Trophoblast cell (in vitro differentiated cells and primary cell): ENCODE data around the gene TMEM54.
A peak's percentile ranks its signal among the peaks of the same experiment; 100 is the strongest.

Experiments
- DNase-seq, 2 donors: peaks; one replicate each; pipeline ENCODE4 v3.0.0-alpha.2; 2016
- H2AFZ ChIP-seq: 2 replicates; pipeline ENCODE4 v1.6.1; 2013; ENCODE audit warnings: low read length, moderate library complexity, mild to moderate bottlenecking; ENCODE audit not compliant: insufficient read depth, poor library complexity
- H2AK5ac ChIP-seq: 2 replicates; pipeline ENCODE4 v1.6.1; 2013; ENCODE audit warnings: mild to moderate bottlenecking, low read length
- H2BK120ac ChIP-seq: 2 replicates; pipeline ENCODE4 v1.6.1; 2013; ENCODE audit warnings: low read length, mild to moderate bottlenecking, moderate library complexity; ENCODE audit not compliant: insufficient read depth, poor library complexity
- H2BK12ac ChIP-seq: 2 replicates; pipeline ENCODE4 v1.6.1; 2013; ENCODE audit warnings: mild to moderate bottlenecking, low read length, moderate library complexity
- H2BK5ac ChIP-seq: 2 replicates; pipeline ENCODE4 v1.6.1; 2013; ENCODE audit warnings: low read length, low read depth, moderate library complexity, mild to moderate bottlenecking; ENCODE audit not compliant: poor library complexity
- H3K14ac ChIP-seq: 2 replicates; pipeline ENCODE4 v1.6.1; 2013; ENCODE audit warnings: mild to moderate bottlenecking, low read length
- H3K18ac ChIP-seq: 2 replicates; pipeline ENCODE4 v1.6.1; 2013; ENCODE audit warnings: mild to moderate bottlenecking, low read length
- H3K23ac ChIP-seq: 2 replicates; pipeline ENCODE4 v1.6.1; 2013; ENCODE audit warnings: low read length
- H3K27ac ChIP-seq: 2 replicates; pipeline ENCODE4 v1.5.1; 2013; ENCODE audit warnings: low read depth, mild to moderate bottlenecking, inconsistent platforms, low read length, moderate library complexity
- H3K27me3 ChIP-seq: 2 replicates; pipeline ENCODE4 v1.6.1; 2013; ENCODE audit warnings: inconsistent platforms, mild to moderate bottlenecking, low read length, moderate library complexity; ENCODE audit not compliant: insufficient read depth
- H3K36me3 ChIP-seq, 2 experiments: 1 replicate in 1 of 2; 2 replicates in 1 of 2; pipeline ENCODE4 v1.6.1; 2013; ENCODE audit warnings: low read length in 2 of 2, mild to moderate bottlenecking in 2 of 2, moderate library complexity in 1 of 2; ENCODE audit not compliant: insufficient read depth in 2 of 2, control insufficient read depth in 1 of 2
- H3K4ac ChIP-seq: 2 replicates; pipeline ENCODE4 v1.6.1; 2013; ENCODE audit warnings: low read depth, mild to moderate bottlenecking, low read length, moderate library complexity
- H3K4me1 ChIP-seq, 2 experiments: 1 replicate in 1 of 2; 2 replicates in 1 of 2; pipeline ENCODE4 v1.6.1; 2013; ENCODE audit warnings: low read length in 2 of 2, mild to moderate bottlenecking in 2 of 2, moderate library complexity in 1 of 2; ENCODE audit not compliant: insufficient read depth in 2 of 2, control insufficient read depth in 1 of 2
- H3K4me2 ChIP-seq: 2 replicates; pipeline ENCODE4 v1.6.1; 2013; ENCODE audit warnings: inconsistent platforms, mild to moderate bottlenecking, low read length, moderate library complexity
- H3K4me3 ChIP-seq: 2 replicates; pipeline ENCODE4 v1.5.1; 2013; ENCODE audit warnings: mild to moderate bottlenecking, low read depth, low read length, inconsistent platforms
- H3K79me1 ChIP-seq: one replicate; pipeline ENCODE4 v1.6.1; 2013; ENCODE audit warnings: low read length
- H3K79me2 ChIP-seq: 2 replicates; pipeline ENCODE4 v1.6.1; 2013; ENCODE audit warnings: low read length, mild to moderate bottlenecking; ENCODE audit not compliant: control insufficient read depth, insufficient read depth, poor library complexity
- H3K9ac ChIP-seq: 2 replicates; pipeline ENCODE4 v1.6.1; 2013; ENCODE audit warnings: mild to moderate bottlenecking, low read length
- H3K9me3 ChIP-seq: 2 replicates; pipeline ENCODE4 v1.6.1; 2013; ENCODE audit warnings: low read depth, mild to moderate bottlenecking, control low read depth, inconsistent platforms, low read length; ENCODE audit not compliant: insufficient read depth
- H4K12ac ChIP-seq: 2 replicates; pipeline ENCODE4 v1.6.1; 2013; ENCODE audit warnings: low read depth, mild to moderate bottlenecking, low read length, moderate library complexity
- H4K8ac ChIP-seq: 2 replicates; pipeline ENCODE4 v1.6.1; 2013; ENCODE audit warnings: low read depth, mild to moderate bottlenecking, low read length, moderate library complexity
- H4K91ac ChIP-seq: one replicate; pipeline ENCODE4 v1.6.1; 2013; ENCODE audit warnings: low read depth, mild to moderate bottlenecking, low read length, moderate library complexity
- WGBS: extraction: QIAGEN DNeasy Blood & Tissue Kit; methylation state at CpG from one replicate; pipeline ENCODE4 v1.1.7; 2013; ENCODE audit warnings: missing lambda C conversion rate; ENCODE audit not compliant: insufficient read length, insufficient coverage; ENCODE audit errors: extremely low coverage; 5-methylcytosine and 5-hydroxymethylcytosine counted together

Gene TMEM54

GRCh38 chr1:32904797-32905196 is 3.6 kb upstream of the TMEM54 start:
- H3K79me2 ChIP-seq, result peaks cover 13% of the 10 kb centered on the region
- H3K36me3 ChIP-seq, result no peaks in the 10 kb centered on the region
- no peak overlapping the region for H3K27ac ChIP-seq
- H3K23ac ChIP-seq, result no peak overlapping the region
- H4K91ac ChIP-seq, result no peak overlapping the region
- H3K27me3 ChIP-seq, result no peaks in the 10 kb centered on the region
- no peak for DNase-seq
- no peak overlapping the region for H2BK12ac ChIP-seq
- H4K12ac ChIP-seq, result no peak overlapping the region
- H3K4me1 ChIP-seq, result peaks cover 15 to 22% of the 10 kb centered on the region in 2 experiments
- H3K9me3 ChIP-seq, result no peaks in the 10 kb centered on the region
- peaks cover 19% of the 10 kb centered on the region for H3K79me1 ChIP-seq
- no peak overlapping the region for H3K18ac ChIP-seq
- H2BK5ac ChIP-seq, result no peak overlapping the region
- H4K8ac ChIP-seq, result no peak overlapping the region
- no peak overlapping the region for H3K14ac ChIP-seq
- no peak overlapping the region for H2AFZ ChIP-seq
- WGBS, result no CpG with 5 or more reads among the region's 2 CpGs
- H2BK120ac ChIP-seq, result no peak overlapping the region
- H3K4me2 ChIP-seq, result no peak overlapping the region
- H3K4me3 ChIP-seq, result no peak overlapping the region
- H2AK5ac ChIP-seq, result no peak overlapping the region
- no peak overlapping the region for H3K9ac ChIP-seq
- H3K4ac ChIP-seq, result no peak overlapping the region

DNA sequence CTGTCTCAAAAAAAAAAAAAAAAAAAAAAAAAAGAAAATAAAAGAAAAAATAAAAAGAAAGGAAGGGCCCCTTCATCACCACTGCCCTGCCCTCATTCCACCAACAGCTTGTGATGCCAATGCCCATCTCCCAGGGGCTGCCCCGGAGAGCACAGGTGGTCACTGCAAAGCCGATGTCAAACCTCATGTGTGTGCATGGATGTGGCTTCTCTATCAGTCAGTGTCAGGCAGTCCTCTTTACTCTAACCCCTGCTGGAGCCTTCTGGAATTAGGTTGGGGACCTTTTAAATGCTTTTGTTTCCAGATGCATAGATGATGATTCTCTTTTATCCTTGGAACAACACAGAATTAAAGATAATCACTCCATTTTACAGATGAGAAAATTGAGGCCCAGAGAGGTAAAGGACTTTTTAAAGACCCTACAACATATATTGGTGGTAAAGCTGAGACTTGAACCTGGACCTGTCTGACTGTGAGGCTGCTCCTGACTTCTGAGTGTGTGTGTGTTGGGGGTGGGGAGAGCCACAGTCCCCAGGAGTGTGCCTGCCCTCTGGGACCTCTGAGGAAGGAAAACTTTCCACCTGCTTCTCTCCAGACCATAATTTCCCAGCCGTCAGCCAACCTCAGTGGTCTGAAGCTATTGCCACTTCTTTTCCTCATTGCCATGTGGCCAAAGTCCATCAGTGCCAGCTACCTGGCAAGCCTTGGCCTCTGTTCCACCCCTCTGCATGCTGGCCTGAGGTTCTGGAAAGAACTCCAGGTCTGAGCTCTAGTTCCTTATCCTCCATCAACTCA is 3.0 kb upstream of the TMEM54 start:
- WGBS, result no CpG with 5 or more reads among the region's 3 CpGs

DNA sequence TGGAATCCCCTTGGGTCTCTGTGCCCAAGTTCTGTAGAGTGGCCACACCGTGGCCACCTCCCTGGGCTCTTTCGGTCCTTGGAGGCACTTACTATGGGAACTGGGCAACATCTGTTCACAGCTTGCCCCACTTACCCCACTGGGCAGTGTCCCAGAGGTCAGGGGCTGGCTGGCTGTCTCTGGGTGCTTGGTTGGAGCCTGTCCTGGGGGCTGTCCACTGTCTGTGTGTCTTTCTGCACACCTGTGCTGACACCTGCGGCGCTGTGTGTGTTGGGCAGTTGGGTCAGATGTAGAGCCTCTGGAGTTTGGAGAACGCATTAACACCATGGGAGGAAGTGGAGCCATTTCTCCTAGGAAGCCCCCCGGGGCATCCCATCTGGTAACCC is 1.3 kb upstream of the TMEM54 start:
- H3K4me3 ChIP-seq, result no peak overlapping the region
- H3K27ac ChIP-seq, result no peak overlapping the region
- no peak overlapping the region for H3K23ac ChIP-seq
- no peak overlapping the region for H3K9ac ChIP-seq
- peak overlapping the region; percentile 39 for H3K18ac ChIP-seq
- H2BK120ac ChIP-seq, result peak overlapping the region; percentile 14
- H3K36me3 ChIP-seq, result peaks cover 3 to 4% of the 10 kb centered on the region in 2 experiments
- peaks cover 19% of the 10 kb centered on the region for H3K79me1 ChIP-seq
- no peak overlapping the region for H3K4ac ChIP-seq
- H2BK12ac ChIP-seq, result peak overlapping the region; percentile 92
- no peak overlapping the region for H4K12ac ChIP-seq
- DNase-seq, result no peak
- no peak overlapping the region for H4K8ac ChIP-seq
- H3K4me2 ChIP-seq, result no peak overlapping the region
- no CpG with 5 or more reads among the region's 6 CpGs for WGBS
- H3K27me3 ChIP-seq, result no peaks in the 10 kb centered on the region
- H3K4me1 ChIP-seq, result peaks cover 25 to 35% of the 10 kb centered on the region in 2 experiments
- H3K79me2 ChIP-seq, result peaks cover 15% of the 10 kb centered on the region
- H3K14ac ChIP-seq, result peak overlapping the region; percentile 25
- no peak overlapping the region for H2AFZ ChIP-seq
- H2AK5ac ChIP-seq, result peak overlapping the region; percentile 71
- H3K9me3 ChIP-seq, result peaks cover 3% of the 10 kb centered on the region
- H4K91ac ChIP-seq, result peak overlapping the region; percentile 45
- peak overlapping the region; percentile 8 for H2BK5ac ChIP-seq

More for the DNA sequence above, 3.0 kb upstream of the TMEM54 start:
- DNase-seq, result no peak
- Histone ChIP-seq H2BK12ac (no peak overlapping the region), H3K36me3 (no peaks in the 10 kb centered on the region), H3K23ac (no peak overlapping the region), H4K91ac (no peak overlapping the region), H3K79me1 (peaks cover 19% of the 10 kb centered on the region), H3K4me2 (no peak overlapping the region), H3K14ac (no peak overlapping the region), H2BK120ac (no peak overlapping the region), H4K8ac (no peak overlapping the region), H3K18ac (no peak overlapping the region), H4K12ac (no peak overlapping the region), H3K4me1 (peaks cover 16 to 24% of the 10 kb centered on the region in 2 experiments), H3K4ac (no peak overlapping the region), H3K27ac (no peak overlapping the region), H2AK5ac (no peak overlapping the region), H2BK5ac (no peak overlapping the region), H3K9ac (no peak overlapping the region), H3K9me3 (no peaks in the 10 kb centered on the region), H3K27me3 (no peaks in the 10 kb centered on the region), H3K4me3 (no peak overlapping the region), H3K79me2 (peaks cover 15% of the 10 kb centered on the region), H2AFZ (no peak overlapping the region)

- peak overlapping the region; percentile 99 for H2AK5ac ChIP-seq
- WGBS, result no CpG with 5 or more reads among the region's 24 CpGs
- H4K8ac ChIP-seq, result peak overlapping the region; percentile 99
- peak in 1 of 2 donors; percentile 45 for DNase-seq
- no peak overlapping the region for H3K23ac ChIP-seq
- peak overlapping the region; percentile 97 for H2BK5ac ChIP-seq
- peak overlapping the region; percentile 86 for H3K4me2 ChIP-seq
- peaks cover 15% of the 10 kb centered on the region for H3K79me2 ChIP-seq
- peak overlapping the region; percentile 62 for H3K4me3 ChIP-seq
- H2BK120ac ChIP-seq, result peak overlapping the region; percentile 99
- peak overlapping the region; percentile 98 for H3K4ac ChIP-seq
- peaks cover 19% of the 10 kb centered on the region for H3K79me1 ChIP-seq
- H2AFZ ChIP-seq, result peak overlapping the region; percentile 98
- H3K9ac ChIP-seq, result peak overlapping the region; percentile 50
- no peaks in the 10 kb centered on the region for H3K27me3 ChIP-seq
- H3K27ac ChIP-seq, result peak overlapping the region; percentile 77
- H2BK12ac ChIP-seq, result peak overlapping the region; percentile 98
- peaks cover 4 to 5% of the 10 kb centered on the region in 2 experiments for H3K36me3 ChIP-seq
- H4K91ac ChIP-seq, result peak overlapping the region; percentile 100
- peaks cover 30 to 41% of the 10 kb centered on the region in 2 experiments for H3K4me1 ChIP-seq
- peak overlapping the region; percentile 99 for H3K14ac ChIP-seq
- H4K12ac ChIP-seq, result peak overlapping the region; percentile 88
- H3K18ac ChIP-seq, result peak overlapping the region; percentile 96
- peaks cover 3% of the 10 kb centered on the region for H3K9me3 ChIP-seq
These were observed 790 bp upstream of the TMEM54 start for GRCh38 chr1:32901823-32902534.
